Tongue (tissue), 2 donors: Measurements from ENCODE around the gene C5orf63. TPM values are rescaled to one million over a fixed set of nuclear protein-coding genes. Genes with fewer than 3 reads are reported as not detected.
"Not testable (repeated sequence)": the region's sequence is repeated elsewhere in the genome, so short reads cannot be mapped to it uniquely, and the experiment has no call there.

Experiments used
- DNase-seq: peaks from one replicate; pipeline ENCODE4 v3.0.0-alpha.2; 2015
- total RNA-seq: library from RNA; depleted of rRNA; stranded (reverse); fragments of >200 nt; gene quantifications from one replicate; pipeline ENCODE4 v1.2.3, GENCODE V29; 2014

C5orf63 gene
- total RNA-seq, 1 donor from 2014 or later: 3.4 TPM

- DNase-seq: peak; percentile 97
Observed at GRCh38 chr5:127030259-127031146, 42.8 kb downstream of the C5orf63 start, which contains the start of gene MARCHF3. Gene MARCHF3 (minus strand): TSS chr5:127030558. CDS start chr5:126918171, 112,387 bp downstream.

- peak; percentile 74 for DNase-seq
Observed at GRCh38 chr5:127029581-127030258, 43.6 kb downstream of the C5orf63 start.

- peak; percentile 71 for DNase-seq
Observed at GRCh38 chr5:127028822-127029457, 44.4 kb downstream of the C5orf63 start.

- no peak for DNase-seq
Observed at GRCh38 chr5:127027539-127027938, 45.8 kb downstream of the C5orf63 start.

- no peak for DNase-seq
Observed at GRCh38 chr5:127026166-127026565, 47.1 kb downstream of the C5orf63 start.

GRCh38 chr5:127025467-127025866 lies 47.8 kb downstream of the C5orf63 start:
- peak; percentile 32 for DNase-seq

- DNase-seq: no peak
Observed at GRCh38 chr5:127024821-127025220, 48.5 kb downstream of the C5orf63 start.

GRCh38 chr5:127023552-127024191 lies 49.6 kb downstream of the C5orf63 start:
- DNase-seq: not testable (repeated sequence)

- DNase-seq: no peak
Observed at GRCh38 chr5:127022846-127023245, 50.5 kb downstream of the C5orf63 start.

GRCh38 chr5:127019928-127020327 lies 53.4 kb downstream of the C5orf63 start:
- DNase-seq: no peak

GRCh38 chr5:127016722-127017121 lies 56.6 kb downstream of the C5orf63 start:
- not testable (repeated sequence) for DNase-seq

GRCh38 chr5:127015716-127016115 lies 57.6 kb downstream of the C5orf63 start:
- DNase-seq: no peak

- DNase-seq: no peak
Observed at GRCh38 chr5:127014573-127014972, 58.7 kb downstream of the C5orf63 start.

GRCh38 chr5:127013407-127013806 lies 59.9 kb downstream of the C5orf63 start:
- DNase-seq: no peak

GRCh38 chr5:127012916-127013315 lies 60.4 kb downstream of the C5orf63 start:
- peak; percentile 54 for DNase-seq

GRCh38 chr5:127011961-127012644 lies 61.2 kb downstream of the C5orf63 start:
- DNase-seq: no peak

- DNase-seq: no peak
Observed at GRCh38 chr5:127011153-127011552, 62.1 kb downstream of the C5orf63 start.

GRCh38 chr5:127010362-127010761 lies 62.9 kb downstream of the C5orf63 start:
- DNase-seq: no peak

- DNase-seq: no peak
Observed at GRCh38 chr5:127009784-127010183, 63.5 kb downstream of the C5orf63 start.

GRCh38 chr5:127008300-127008975 lies 64.9 kb downstream of the C5orf63 start:
- no peak for DNase-seq

- DNase-seq: no peak
Observed at GRCh38 chr5:127007522-127007921, 65.8 kb downstream of the C5orf63 start.
